HG02938 (cell line): ENCODE measurements around the gene PEX11B.
A peak's percentile ranks its signal among the peaks of the same experiment; 100 is the strongest.

Experiments used
- ATAC-seq: cut with Tn5 transposase; IDR thresholded peaks from one replicate; pipeline ENCODE4 v1.9.1; 2021; ENCODE audit warnings: mild to moderate bottlenecking, moderate library complexity; ENCODE audit not compliant: unreplicated experiment

PEX11B gene

DNA sequence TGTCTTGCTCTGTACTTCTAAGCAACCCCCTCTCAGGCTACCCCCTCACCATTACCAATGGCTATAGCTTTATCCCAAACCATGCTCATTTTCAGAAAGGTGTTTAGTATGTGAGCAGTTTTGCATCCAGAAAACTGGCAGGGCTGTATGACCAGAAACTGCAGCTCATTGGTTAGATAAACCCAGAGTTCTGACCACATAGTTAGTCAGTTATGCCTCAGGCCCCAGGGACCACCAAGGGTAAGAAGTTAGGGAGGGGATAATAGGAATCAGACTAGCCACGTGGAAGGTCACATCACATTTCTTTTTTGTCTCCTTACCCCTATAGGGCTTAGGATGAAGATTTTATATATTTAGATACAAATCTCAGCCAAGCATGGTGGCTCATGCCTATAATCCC, 9.9 kb downstream of the PEX11B start:
- ATAC-seq, result no peak

DNA sequence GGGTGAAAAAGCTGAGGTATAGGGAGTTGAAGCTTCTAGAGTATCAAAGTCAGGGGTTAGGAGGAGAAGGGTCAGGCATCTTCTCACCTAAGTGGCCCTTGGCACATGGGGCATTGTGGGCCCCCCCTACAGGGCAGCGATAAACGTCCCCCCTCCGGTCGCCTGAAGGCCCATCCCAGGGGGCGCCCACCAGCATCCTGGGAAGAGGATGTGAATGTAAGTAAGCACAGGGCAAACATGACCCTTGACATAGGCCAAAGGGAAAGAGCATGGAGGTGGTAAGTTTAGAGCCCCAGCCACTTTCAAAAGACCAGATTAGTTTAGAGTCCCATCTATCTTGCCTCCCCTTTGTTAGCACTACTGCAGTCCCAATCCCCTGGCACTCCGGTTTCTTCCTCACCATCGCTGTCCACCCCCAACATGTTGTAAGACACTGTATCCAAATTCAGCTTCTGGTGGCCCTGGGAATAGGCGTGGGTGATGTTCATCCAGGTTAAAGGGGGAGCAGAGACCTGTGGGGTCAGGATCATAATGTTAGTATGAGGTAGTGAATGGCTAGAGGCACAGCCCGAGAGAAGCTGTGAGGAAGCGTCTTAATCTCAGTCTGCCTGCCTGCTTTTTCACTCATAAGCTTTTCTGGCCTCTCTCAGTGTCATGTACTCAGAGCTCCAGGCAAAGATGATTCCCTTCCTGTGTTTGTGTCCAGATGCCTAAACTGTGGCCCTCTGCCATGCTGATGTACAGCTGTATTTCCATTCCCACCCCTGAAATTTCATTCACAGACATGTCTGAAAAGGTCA, 11.4 kb downstream of the PEX11B start:
- no peak for ATAC-seq

DNA sequence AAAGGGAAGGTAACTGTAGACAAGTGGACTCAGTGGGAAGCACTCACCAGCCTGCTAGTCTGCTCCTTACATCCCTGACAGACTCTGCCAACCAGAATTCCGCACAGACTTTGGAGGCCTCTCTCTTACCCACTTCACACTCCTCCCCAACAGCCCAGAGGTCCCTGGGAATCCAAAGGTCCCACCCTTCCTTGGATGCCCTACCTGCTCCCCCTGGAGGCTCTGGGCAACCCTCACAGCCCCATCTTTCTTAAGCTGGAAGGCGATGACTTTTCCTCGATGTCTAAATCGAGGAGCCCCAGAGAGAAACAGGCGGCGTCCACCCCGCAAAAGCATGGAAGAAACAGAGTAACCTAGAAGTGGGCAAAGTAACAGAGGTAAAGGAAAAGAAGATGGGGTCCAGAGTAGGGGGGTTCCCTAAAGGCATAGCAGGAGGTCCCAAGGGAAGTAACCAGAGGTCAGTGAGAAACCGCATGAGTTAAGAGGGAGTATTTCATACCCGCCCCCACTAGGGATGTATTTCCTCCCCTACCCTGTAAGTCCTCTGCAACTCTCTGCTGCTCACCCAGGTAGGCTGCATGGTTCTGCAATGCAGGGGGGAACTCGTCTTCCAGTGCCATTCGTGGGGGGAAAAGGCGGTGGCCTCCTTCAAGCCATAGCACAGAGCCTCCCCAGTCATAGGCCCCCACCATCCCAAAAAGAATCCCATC, 17.1 kb downstream of the PEX11B start:
- ATAC-seq, result no peak

DNA sequence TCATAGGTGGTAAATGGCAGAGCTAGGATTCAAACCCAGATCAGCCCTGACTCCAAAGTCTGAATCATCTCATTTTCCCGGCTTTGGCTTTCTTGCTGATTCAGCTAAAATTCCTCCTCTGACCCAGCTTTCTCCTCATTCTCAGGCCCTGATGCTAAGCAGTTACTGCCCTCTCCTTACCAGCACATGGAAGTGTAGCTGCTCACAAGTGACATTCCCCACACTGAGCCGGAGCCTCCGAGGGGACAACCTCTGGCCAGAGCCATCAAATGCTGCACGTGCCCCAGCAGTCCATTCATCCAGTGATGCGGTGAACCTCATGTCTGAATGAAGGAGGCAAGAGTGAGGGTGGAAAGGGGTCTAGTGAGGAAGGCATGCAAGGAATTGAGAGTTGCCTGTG, 19.8 kb downstream of the PEX11B start:
- no peak for ATAC-seq

DNA sequence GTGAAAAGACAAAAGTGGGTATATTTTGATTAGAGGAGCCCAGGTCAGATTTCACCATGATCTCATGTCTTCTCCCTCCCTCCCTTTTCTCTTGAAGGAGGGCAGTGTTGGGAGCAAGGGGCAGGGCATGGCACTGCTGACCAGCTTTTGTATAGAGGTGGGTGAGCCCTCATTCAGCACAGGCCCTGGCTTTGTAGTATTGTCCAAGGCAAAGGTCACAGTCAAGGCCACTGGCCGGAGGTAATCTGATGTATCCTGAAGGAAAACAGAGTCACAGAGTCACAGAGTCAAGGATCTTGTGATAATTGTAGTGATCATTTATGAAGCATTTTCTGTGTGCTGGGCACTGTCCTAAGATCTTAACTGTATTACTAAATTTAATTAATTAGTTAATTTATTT, 20.5 kb downstream of the PEX11B start:
- ATAC-seq, result no peak

DNA sequence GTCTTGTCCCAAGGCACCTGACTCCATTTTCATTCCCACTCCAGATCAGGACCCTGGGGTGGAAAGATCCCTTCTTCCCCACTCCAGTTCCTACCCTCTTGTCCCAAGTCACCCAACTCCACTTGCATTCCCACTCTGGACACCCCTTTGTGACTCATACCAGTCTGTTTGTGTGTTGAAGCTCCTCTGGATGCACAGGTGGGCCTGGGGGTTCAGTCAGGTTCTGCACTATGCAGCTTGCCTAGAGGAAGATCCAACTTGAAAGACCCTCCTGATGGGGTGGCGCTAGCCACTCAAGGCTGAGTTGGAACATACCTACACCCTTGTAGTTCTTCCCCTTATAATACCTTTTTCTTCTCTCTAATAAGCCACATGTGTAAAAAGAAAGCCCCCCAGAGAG, 23.0 kb downstream of the PEX11B start:
- no peak for ATAC-seq

DNA sequence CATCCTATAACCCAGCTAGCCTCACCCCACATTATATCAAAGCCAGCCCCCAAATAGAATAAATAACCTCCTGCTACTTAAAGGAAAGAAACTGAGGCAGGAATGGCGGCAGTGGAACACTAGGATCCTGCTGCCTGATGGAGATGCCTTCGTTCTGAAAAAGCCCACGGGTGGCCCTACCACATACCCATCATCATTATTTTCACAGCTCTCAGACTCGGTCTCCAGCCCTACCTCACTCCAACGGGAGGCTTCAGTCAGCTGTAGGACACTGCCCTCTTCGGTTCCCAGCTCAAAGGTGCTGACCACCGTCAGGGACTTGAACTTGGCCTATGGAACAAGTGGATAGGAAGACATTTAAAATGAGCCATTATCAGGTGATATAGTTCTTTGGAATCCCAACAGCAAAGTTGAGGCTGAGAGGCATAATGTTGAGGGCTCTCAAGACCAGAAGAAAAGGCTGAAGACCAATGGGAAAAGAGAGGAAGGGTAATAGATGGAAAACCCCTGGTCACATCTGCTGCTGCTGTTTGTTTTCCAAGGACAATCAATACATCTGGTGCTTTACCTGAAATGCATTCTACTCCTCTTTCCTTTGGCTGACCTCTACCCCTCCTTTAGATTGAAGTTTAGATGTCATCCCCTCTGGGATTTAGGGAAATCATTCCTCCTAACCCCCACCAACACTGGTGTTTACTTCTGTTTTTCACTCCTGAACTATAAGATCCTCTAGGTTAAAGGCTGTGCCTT, 25.0 kb downstream of the PEX11B start:
- ATAC-seq, result no peak

DNA sequence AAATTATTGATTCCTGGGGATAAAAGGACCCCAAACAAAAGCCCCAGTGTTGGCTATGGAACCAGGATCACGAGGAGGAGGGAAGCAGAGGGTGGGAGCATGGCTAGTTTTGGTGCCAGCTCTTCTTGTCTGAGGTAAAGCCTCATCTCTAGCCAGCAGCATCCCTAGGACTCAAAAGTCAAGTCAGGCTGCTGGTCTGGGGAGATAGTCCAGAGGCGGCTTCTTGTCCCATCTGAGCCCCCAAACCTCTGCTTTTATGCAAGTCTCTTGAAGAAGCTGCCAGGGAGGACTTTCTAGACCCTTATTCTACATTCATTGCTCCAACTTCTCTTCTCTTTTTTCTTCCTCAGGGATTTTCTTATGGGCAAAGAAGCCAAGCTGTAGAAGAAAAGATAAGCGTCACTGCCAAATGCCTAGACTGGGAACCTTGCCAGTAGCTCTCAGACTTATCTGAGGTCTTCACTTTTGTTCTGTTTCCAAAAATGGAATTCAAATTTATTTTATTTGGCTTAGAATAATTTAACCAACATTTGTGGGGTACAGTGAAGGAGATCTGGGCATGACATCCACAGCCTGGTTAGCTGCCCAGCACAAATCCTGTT, 25.9 kb downstream of the PEX11B start:
- no peak for ATAC-seq

DNA sequence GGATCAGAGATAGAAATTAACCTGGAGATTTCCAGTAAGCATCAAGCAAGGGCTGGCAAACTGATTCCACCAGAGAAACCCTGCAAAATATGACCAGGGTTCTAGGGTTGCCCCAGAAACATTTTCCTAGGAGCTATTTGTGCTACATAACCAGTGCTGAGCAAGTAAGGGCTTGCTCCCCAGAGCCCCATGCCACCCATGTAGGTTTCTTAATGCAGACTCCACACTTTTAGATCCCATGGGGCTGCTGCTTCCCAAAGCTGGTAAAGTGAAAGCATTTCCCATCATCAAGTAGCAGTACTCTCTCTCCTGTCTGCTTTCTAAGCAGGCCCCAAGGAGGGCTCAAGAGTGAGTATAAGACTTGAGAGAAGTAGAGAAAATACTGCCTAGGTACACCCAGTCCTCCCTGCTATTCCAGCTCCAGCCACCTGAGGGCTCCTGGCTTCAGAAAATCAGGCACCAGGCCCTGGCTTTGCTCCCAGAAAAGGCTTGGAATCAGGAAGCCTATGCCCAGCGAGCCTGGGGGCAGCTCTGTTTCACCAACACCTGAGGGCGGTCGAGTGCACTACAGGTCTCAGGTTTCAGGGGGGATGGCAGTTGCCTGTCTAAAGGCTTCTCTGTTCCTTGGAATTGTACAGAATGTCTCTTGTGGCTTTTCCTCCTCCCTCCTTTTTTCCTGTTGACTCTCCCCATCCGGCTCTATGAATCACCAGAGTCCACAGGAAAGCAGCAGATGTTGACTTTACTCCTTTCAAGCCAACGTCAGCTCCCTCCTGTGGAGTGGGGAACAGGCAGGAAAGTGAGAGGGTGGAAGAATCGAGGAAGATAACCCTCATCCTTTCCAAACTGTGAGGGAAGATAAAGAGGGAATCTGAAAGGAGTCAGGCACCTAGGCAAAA, 26.7 kb downstream of the PEX11B start:
- ATAC-seq, result no peak

DNA sequence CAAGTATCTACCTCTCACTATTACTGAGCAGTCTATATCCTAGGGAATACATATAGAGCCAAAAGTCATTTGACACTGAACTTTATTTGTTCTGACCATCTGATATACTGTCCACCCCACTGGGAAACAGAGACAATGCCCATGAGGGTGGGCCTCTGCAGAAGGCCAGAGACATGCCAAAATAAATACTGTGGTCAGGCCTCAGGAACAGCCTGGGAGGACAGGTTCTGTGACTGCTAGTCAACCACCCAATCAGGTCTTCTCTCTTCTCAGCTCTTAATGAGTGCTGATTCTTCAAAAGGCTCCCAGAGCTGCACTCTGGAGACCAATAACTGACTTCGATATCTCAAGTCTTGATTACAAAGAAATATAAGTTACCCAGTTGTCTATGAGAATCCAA, 27.4 kb downstream of the PEX11B start:
- ATAC-seq, result no peak

DNA sequence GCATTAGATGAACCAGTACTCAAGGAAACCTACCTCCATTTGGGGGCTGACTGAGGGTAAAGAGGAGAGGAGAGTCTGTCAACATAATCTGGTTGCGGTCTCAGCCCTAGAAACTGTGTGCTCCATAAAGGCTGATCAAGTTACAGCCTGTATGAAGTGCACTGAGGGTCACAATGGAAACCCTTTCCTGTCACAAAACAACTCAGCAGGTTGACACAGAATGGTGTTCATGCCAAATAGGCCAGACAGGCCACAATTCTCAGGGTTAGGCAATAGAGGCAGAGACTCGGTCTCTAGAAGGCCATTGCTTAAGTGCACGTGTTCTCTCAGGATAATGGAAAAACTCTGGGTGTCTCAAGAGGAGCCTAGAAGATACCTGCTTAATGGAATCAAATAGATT, 28.8 kb downstream of the PEX11B start:
- ATAC-seq, result no peak

DNA sequence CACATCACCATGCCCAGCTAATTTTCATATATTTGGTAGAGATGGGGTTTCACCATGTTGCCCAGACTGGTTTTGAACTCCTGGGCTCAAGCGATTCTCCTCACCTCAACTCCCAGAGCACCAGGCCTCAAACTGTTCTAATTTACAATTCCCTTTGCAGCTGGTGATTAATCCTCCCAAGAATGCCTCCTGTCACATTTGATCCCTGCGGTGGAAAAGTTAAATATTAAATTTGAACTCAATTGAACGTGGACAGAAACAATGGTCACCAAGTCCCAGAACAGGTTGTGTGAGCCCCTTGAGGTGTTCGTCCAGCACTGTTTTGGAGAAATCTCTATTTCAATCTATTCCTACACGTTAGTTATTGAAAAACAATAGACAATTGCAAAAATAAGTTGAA, 30.9 kb downstream of the PEX11B start:
- no peak for ATAC-seq

DNA sequence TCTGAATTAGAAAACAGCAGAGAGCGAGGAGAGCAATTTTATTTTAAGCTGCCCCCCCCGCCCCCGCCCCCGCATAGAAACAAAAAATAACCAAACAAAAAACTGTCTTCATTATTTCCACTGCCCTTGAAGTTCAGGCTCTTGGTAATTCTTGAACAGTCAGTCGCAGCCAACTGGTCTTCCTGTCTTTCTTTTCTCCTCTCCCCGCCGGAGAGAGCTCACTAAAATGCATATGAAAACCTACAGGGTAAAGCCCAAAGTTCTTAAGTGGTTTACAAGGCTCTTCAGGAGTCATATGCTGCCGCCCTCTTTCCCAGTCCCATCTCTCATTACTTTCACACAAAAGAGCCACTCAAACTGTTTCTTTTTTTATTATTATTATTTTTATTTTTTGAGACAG, 31.7 kb downstream of the PEX11B start:
- no peak for ATAC-seq

DNA sequence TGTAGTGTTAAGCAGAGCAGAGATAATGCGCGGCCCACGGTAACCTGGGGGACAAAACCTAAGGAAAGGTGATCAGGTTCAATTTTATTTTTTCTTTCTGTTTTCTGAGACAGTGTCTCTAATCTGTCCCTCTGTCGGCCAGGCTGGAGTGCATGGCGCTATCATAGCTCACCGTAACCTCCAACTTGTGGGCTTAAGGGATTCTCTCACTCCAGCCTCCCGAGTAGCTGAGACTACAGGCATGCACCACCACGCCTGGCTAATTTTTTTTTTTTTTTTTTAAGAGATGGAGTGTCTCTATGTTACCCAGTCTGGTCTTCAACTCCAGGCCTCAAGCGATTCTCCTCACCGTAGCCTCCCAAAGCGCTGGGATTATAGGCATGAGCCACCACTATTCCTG, 32.1 kb downstream of the PEX11B start:
- ATAC-seq, result no peak

DNA sequence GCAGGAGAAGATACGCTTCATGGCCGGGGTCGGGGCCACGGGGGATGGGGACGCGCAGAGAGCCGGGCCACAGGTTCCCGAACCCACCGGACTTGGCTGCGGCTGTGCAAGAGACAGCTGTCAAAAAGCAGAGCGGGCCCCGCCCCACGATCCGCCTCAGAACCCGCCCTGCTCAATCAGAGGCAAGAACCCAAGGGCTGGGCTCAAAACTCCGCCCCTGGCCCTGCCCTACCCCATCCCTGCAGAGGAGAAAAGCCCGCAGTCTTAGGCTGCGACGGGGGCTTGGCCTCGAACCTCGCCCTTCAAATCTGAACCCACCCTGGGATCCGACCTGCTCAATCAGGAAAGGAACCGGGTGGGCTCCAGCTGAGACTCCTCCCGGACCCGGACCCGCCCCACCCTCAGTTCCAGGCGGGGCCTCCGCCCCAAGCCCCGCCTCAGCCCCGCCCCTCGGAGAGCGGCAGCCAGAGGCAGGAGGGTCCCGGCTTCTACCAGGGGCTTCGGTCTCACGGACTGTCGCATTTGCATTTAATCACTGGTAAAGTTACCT, 32.7 kb downstream of the PEX11B start, which contains the start of gene ANKRD35:
Gene ANKRD35 (minus strand): TSS at position 129 of the 550 bp plus-strand sequence. CDS start 108 bp downstream, at position 21.
- ATAC-seq, result peak; percentile 97

DNA sequence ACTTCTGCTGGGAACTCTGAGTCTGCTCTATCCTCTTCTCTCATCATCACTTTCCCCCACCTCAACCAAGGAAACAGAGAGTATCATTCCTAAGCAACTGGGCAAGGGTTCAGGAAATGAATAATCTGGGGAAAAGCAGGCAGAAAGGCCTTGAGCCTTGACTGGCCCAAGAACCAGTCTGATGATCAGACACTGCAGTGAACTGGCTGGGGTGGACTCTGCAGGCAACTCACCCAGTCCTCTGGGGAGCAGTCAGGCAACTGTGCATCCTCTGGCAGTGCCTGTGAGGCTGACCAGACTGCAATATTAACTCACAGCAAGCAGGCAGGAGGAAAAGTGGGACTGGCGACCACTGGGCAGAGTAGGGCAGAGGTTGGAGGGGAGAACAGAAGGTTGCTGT, 33.8 kb downstream of the PEX11B start:
- no peak for ATAC-seq

DNA sequence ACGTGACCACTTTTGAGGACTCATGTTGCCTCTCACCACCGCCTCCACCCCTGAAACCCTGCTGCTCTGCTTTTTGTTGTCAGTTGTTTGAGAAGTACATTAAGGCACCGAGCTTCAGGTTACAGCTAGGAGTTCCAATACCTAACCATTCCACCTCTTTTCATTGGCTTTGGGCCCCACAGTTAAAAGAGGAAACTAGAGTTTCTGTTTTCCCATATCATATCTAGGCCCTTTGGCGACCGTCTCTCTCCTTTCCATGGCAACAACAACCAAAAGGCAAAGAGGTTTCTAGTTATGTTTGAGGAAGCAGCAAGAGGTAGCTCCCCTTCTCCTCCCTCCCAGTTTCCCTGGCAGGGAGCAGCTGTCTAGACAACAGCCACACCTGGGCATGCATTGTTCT, 38.7 kb downstream of the PEX11B start:
- ATAC-seq, result no peak

DNA sequence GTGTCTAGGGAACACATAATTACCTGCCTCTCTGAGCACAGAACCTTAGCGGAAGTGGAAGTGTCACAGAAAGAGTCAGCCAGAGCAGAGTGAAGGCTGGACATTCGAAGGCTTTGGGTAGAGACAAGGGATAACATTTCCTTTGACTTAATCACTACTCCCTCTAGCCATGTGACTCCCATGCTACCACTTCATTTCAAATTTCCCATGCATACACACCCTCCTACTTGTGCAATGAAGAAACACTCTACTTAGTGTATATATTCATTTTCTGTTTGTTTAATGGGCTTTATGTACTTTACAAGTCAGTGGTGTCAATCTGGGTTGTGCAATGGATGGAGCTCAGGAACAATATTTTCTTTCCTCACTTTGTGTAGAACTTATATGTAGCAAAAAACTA, 39.8 kb downstream of the PEX11B start:
- ATAC-seq, result no peak

DNA sequence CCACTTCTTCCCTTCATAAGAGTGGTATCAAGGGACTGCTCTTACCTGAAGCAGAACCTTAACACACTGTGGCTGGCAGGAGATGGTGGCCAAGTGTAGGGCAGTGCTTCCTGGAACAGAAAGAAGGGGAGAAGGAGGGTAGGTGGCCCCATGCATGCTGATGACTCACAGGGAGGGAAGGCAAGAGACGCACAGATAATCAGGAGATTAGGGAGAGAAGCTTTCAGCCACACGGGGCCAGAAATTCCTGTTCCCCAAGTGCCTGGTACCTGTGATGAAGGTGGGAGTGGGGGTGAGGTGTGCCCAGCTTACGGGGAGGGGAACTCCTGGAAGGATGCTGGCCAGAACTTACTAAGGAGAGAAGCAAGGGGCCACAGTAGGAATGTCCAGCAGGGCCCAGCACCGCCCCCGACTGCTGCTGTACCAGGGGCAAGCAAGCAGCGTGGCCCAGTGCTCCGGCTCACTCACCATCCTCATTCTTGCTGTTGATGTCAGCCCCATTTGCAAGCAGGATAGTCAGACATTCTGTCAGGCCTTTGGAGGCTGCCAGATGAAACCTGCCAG, 40.5 kb downstream of the PEX11B start:
- ATAC-seq, result no peak

DNA sequence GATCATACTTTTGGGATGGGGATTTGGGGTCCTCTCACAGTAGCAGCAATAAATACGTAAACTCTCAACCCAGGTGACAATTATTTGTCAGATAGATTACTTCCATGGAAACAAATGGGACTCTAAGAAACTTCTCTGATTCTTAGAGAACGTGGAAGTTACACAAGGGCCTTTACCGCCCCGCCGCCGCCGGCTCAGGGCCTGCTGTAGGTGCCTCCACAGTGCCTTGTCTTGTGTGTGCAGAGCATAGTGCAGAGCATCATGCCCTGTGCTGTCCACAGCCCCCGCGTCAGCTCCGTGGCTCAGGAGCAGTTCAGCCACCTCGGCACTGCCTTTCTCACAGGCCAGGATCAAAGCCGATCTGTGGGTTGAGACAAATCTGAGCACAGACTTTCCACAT, 43.9 kb downstream of the PEX11B start:
- no peak for ATAC-seq
